Measurements from ENCODE around the gene AGT. TPM values are rescaled to one million over a fixed set of nuclear protein-coding genes. Genes with fewer than 3 reads are reported as not detected.

Gene AGT
- total RNA-seq, 1 donor from 2014 or later, result 54.6 TPM

DNA sequence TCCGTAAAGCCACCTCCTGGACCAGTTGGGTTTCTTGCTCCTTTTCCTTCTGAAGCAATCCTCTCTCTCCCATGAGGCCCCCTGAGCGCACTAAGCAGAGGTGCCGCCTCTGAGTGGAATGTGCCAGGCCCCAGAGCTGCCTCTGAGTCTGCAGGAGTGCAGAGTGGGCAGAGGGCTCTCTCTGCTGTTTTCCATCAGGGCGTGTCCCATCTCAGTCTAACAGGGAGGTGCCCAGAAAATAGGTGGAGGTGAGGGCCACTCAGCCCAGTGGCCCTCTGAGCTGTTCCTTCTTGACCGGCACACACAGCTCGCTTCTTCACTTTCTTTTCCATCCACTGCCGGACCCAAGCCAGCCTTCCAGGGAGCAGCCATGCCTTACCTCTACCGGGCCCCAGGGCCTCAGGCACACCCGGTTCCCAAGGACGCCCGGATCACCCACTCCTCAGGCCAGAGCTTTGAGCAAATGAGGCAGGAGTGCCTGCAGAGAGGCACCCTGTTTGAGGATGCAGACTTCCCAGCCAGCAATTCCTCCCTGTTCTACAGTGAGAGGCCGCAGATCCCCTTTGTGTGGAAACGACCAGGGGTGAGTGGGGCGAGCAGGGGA lies 33.3 kb upstream of the AGT start, which contains the start of gene CAPN9:
TSS of gene CAPN9 (plus strand) at position 262 of the 604 bp plus-strand sequence. CDS start at position 371, 109 bp downstream.
- Histone ChIP-seq H3K27ac (replicated peaks) (no peak within 1 kb of the TSS), H3K4me3 (no peak within 1 kb of the TSS), H3K27me3 (ENCODE audit: low read depth) (no peaks in the 10 kb centered on the region), H3K9me3 (replicated peaks) (no peaks in the 10 kb centered on the region), H3K4me1 (peaks cover 4% of the 10 kb centered on the region), H3K36me3 (no peaks in the 10 kb centered on the region)
- intact Hi-C loops (cut with micrococcal nuclease), result no loop called here
- no peak for DNase-seq
- TF ChIP-seq, protein P1, sequence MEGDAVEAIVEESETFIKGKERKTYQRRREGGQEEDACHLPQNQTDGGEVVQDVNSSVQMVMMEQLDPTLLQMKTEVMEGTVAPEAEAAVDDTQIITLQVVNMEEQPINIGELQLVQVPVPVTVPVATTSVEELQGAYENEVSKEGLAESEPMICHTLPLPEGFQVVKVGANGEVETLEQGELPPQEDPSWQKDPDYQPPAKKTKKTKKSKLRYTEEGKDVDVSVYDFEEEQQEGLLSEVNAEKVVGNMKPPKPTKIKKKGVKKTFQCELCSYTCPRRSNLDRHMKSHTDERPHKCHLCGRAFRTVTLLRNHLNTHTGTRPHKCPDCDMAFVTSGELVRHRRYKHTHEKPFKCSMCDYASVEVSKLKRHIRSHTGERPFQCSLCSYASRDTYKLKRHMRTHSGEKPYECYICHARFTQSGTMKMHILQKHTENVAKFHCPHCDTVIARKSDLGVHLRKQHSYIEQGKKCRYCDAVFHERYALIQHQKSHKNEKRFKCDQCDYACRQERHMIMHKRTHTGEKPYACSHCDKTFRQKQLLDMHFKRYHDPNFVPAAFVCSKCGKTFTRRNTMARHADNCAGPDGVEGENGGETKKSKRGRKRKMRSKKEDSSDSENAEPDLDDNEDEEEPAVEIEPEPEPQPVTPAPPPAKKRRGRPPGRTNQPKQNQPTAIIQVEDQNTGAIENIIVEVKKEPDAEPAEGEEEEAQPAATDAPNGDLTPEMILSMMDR (IDR thresholded peaks at IDR 0.05; ENCODE audit: borderline replicate concordance), result no peak

DNA sequence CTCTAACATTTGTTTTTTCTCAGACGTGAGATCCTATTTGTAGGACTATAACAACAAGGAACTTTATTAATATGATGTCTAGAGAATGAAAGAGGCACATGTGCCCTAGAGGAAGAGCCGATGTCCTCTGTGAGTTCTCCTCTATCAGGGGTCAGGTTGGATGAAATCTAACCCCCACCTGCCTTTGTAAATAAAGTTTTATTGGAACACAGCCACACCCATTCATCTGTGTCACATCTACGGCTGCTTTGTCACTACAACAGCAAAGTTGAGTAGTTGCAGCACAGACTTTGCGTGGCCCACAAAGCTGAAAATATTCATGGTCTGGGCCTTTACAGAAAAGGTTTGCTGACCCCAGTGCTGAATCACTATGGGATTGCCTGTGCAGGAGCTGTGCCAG lies 32.7 kb upstream of the AGT start:
- Histone ChIP-seq H3K36me3 (no peaks in the 10 kb centered on the region), H3K4me1 (peaks cover 4% of the 10 kb centered on the region), H3K27ac (replicated peaks) (no peak overlapping the region), H3K4me3 (no peak overlapping the region), H3K9me3 (replicated peaks) (no peaks in the 10 kb centered on the region), H3K27me3 (ENCODE audit: low read depth) (no peaks in the 10 kb centered on the region)
- DNase-seq, result no peak
- intact Hi-C loops (cut with micrococcal nuclease), result no loop called here
- TF ChIP-seq, protein P1 (IDR thresholded peaks at IDR 0.05; ENCODE audit: borderline replicate concordance), result no peak

DNA sequence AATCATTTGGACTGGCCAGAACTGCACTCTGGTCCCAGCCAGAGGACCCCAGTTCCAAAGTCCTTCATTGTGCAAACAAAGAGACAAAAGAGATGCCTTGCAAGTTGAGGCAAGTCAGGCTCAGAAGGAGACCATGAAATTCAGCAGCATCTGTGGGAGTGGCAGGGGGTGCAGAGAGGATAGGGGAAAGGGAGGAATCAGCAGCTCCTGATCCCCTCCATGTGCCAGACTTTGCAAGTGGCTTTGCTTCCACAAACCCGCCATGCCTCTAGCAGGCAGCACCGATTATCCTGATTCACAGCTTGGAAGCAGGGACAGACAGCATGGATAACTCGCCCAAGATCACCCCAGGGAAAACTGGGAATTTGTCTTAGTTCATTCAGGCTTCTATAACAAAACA lies 31.1 kb upstream of the AGT start:
- no peak overlapping the region for H3K4me3 ChIP-seq
- intact Hi-C loops (cut with micrococcal nuclease), result no loop called here
- H3K36me3 ChIP-seq, result no peaks in the 10 kb centered on the region
- no peak overlapping the region for H3K27ac ChIP-seq (replicated peaks)
- TF ChIP-seq, protein P1 (IDR thresholded peaks at IDR 0.05; ENCODE audit: borderline replicate concordance), result no peak
- no peaks in the 10 kb centered on the region for H3K27me3 ChIP-seq (ENCODE audit: low read depth)
- no peak for DNase-seq
- no peaks in the 10 kb centered on the region for H3K9me3 ChIP-seq (replicated peaks)
- H3K4me1 ChIP-seq, result peaks cover 4% of the 10 kb centered on the region

DNA sequence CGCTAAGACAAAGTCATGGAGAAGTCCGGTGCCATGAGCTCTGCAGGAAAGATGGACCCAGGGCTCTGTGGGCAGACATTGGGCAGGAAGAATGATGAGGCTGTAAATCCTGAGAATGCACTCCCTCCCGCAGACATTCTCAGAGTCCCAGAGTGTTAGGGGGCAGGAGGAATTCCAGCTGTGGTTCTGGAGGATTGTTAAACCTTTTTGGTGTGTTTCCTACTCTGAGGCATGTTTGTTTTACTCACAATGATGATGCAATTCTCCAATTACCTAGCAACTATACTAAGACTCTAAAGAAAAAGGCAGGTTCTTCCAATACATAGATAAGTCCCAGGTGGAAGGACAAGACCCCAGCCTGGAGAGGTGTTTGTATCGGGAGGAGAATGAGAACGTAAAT lies 30.5 kb upstream of the AGT start:
- Histone ChIP-seq H3K27ac (replicated peaks) (no peak overlapping the region), H3K36me3 (no peaks in the 10 kb centered on the region), H3K9me3 (replicated peaks) (no peaks in the 10 kb centered on the region), H3K4me1 (peaks cover 4% of the 10 kb centered on the region), H3K4me3 (no peak overlapping the region), H3K27me3 (ENCODE audit: low read depth) (no peaks in the 10 kb centered on the region)
- intact Hi-C loops (cut with micrococcal nuclease), result no loop called here
- DNase-seq, result no peak
- TF ChIP-seq, protein P1 (IDR thresholded peaks at IDR 0.05; ENCODE audit: borderline replicate concordance), result no peak

DNA sequence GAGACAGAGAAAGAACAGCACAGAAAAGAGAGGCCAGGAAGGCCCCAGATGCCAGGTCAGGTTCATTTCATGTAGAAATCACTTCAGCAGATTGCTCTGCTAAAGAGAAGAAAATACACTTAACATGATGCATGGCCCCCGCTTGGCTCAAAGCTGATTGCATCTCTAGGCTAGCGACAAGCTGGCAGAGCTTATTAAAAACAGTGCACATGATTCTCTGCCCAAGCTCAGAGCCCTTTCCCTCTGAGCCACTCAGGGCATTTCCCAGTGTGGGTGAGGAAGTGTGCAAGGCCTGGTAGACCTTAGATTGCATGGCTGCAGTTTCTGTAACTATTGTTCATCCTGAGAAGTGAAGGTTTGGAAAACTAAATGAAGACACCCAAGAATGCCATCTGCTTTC lies 30.0 kb upstream of the AGT start:
- peaks cover 4% of the 10 kb centered on the region for H3K4me1 ChIP-seq
- no peaks in the 10 kb centered on the region for H3K27me3 ChIP-seq (ENCODE audit: low read depth)
- no peak for DNase-seq
- no peak overlapping the region for H3K27ac ChIP-seq (replicated peaks)
- no peak overlapping the region for H3K4me3 ChIP-seq
- intact Hi-C loops (cut with micrococcal nuclease), result no loop called here
- TF ChIP-seq, protein P1 (IDR thresholded peaks at IDR 0.05; ENCODE audit: borderline replicate concordance), result no peak
- H3K36me3 ChIP-seq, result no peaks in the 10 kb centered on the region
- no peaks in the 10 kb centered on the region for H3K9me3 ChIP-seq (replicated peaks)
